Uterus (tissue), 4 donors: ENCODE data around the gene CHMP5. TPM values are rescaled to one million over a fixed set of nuclear protein-coding genes. Genes with fewer than 3 reads are reported as not detected.
"Not testable (repeated sequence)": the region's sequence is repeated elsewhere in the genome, so short reads cannot be mapped to it uniquely, and the experiment has no call there.

Experiments
- DNase-seq, 2 donors: peaks; one replicate each; pipeline ENCODE4 v3.0.0-alpha.2; 2019 to 2020
- H3K27ac ChIP-seq, 2 donors: fragments of 200-600 bp; sonication (generic); 1 replicate in 1 of 2; 2 replicates in 1 of 2; pipeline ENCODE4 v1.5.1; 2016 to 2018
- H3K27me3 ChIP-seq, 2 donors: fragments of 200-600 bp; sonication (generic); one replicate each; pipeline ENCODE4 v1.5.1; 2018 to 2019; ENCODE audit warnings: control low read depth in 1 of 2
- H3K36me3 ChIP-seq, 2 donors: fragments of 200-600 bp; sonication (generic); one replicate each; pipeline ENCODE4 v1.5.1; 2019; ENCODE audit warnings: control low read depth in 1 of 2
- H3K4me1 ChIP-seq, 2 donors: fragments of 200-600 bp; sonication (generic); one replicate each; pipeline ENCODE4 v1.5.1; 2018 to 2019; ENCODE audit warnings: control low read depth in 1 of 2
- H3K4me3 ChIP-seq, 2 donors: fragments of 200-600 bp; sonication (generic); 1 replicate in 1 of 2; 2 replicates in 1 of 2; pipeline ENCODE4 v1.5.1; 2018 to 2019; ENCODE audit warnings: mild to moderate bottlenecking in 1 of 2
- H3K9me3 ChIP-seq, 2 donors: fragments of 200-600 bp; sonication (generic); one replicate each; pipeline ENCODE4 v1.5.1; 2019; ENCODE audit warnings: control low read depth in 1 of 2
- POLR2A ChIP-seq, 2 donors: fragments of 450-650 bp; IDR thresholded peaks; one replicate each; pipeline ENCODE4 v1.6.1; 2016; ENCODE audit warnings: antibody characterized with exemption in 2 of 2, mild to moderate bottlenecking in 1 of 2, moderate library complexity in 1 of 2
- intact Hi-C: fragments of 100-400 bp; cut with DNase I; formaldehyde crosslinking; loops from one replicate; pipeline ENCODE4 v1.15.1; 2023; ENCODE audit warnings: low total_unique reads
- total RNA-seq, 4 donors: library from RNA; depleted of rRNA in 3 of 4; stranded (reverse); fragments of >200 nt in 3 of 4; gene quantifications; one replicate each; pipeline versions ENCODE4 v1.1.0 to v1.2.4, GENCODE V29; 2014 to 2023
- TF ChIP-seq, protein P1 (sequence below), 4 experiments: fragments of 200-600 bp in 2 of 4; fragments of 450-650 bp in 2 of 4; sonication (generic) in 2 of 4; IDR thresholded peaks; one replicate each; pipeline ENCODE4 v1.5.1; 2016 to 2019; ENCODE audit warnings: antibody characterized with exemption in 4 of 4, mild to moderate bottlenecking in 2 of 4, moderate library complexity in 1 of 4
- donor health status: DM: yes; HTN: yes; CAD: no.

The CHMP5 gene
- total RNA-seq, 4 donors from 2014 or later = 53.5 to 91.7 (median 61.7) TPM

DNA sequence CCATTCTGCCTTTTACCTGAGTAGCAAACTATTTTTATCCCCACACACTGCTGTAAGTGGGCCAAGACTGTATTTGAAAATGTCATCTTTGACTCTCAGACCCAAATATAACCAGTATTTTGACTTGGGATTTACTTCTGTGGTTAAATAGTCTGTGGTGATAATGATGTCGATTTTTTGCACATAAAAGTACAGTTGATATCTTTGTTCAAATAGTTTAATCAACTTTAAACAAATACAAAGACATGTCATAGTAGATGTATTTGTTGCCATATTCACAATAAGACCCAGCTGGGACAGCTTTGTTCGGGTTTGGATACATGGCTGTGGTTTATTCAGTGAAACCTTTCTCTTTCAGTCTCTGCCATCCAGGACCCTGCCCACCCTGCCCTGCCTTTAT, 45.9 kb downstream of the CHMP5 start:
- TF ChIP-seq POLR2A (IDR thresholded peaks at IDR 0.05) = no peak
- TF ChIP-seq, protein P1, sequence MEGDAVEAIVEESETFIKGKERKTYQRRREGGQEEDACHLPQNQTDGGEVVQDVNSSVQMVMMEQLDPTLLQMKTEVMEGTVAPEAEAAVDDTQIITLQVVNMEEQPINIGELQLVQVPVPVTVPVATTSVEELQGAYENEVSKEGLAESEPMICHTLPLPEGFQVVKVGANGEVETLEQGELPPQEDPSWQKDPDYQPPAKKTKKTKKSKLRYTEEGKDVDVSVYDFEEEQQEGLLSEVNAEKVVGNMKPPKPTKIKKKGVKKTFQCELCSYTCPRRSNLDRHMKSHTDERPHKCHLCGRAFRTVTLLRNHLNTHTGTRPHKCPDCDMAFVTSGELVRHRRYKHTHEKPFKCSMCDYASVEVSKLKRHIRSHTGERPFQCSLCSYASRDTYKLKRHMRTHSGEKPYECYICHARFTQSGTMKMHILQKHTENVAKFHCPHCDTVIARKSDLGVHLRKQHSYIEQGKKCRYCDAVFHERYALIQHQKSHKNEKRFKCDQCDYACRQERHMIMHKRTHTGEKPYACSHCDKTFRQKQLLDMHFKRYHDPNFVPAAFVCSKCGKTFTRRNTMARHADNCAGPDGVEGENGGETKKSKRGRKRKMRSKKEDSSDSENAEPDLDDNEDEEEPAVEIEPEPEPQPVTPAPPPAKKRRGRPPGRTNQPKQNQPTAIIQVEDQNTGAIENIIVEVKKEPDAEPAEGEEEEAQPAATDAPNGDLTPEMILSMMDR (IDR thresholded peaks at IDR 0.05) = no peak
- H3K9me3 ChIP-seq = no peaks in the 10 kb centered on the region
- intact Hi-C loops = no loop called here
- H3K27ac ChIP-seq = no peak overlapping the region
- H3K27me3 ChIP-seq = no peaks in the 10 kb centered on the region
- DNase-seq = no peak
- no peaks in the 10 kb centered on the region for H3K4me1 ChIP-seq
- H3K36me3 ChIP-seq = no peaks in the 10 kb centered on the region
- no peak overlapping the region for H3K4me3 ChIP-seq

DNA sequence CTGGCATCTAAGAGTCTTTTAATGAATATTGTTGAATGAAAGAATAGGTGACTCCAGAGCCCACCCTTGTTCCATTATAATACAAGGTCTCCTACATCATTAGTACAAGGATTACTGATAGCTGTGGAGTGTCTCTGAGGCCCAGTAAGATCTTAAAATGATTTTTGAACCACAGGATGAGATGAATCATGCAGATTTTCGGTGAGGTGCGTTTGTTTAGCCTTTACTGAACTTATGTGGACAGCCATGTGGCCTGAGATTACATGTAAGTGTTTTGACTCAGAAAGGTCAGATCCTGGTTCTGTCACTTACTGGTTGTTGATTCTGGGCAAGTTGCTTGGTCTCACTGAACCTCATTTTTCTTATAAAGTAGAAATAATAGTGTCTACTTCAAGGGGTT, 47.1 kb downstream of the CHMP5 start:
- Histone ChIP-seq H3K9me3 (no peaks in the 10 kb centered on the region), H3K27ac (no peak overlapping the region), H3K4me3 (no peak overlapping the region), H3K36me3 (no peaks in the 10 kb centered on the region), H3K4me1 (no peaks in the 10 kb centered on the region), H3K27me3 (no peaks in the 10 kb centered on the region)
- DNase-seq = no peak
- intact Hi-C loops = no loop called here
- TF ChIP-seq, protein P1 (IDR thresholded peaks at IDR 0.05) = no peak
- no peak for TF ChIP-seq POLR2A (IDR thresholded peaks at IDR 0.05)

DNA sequence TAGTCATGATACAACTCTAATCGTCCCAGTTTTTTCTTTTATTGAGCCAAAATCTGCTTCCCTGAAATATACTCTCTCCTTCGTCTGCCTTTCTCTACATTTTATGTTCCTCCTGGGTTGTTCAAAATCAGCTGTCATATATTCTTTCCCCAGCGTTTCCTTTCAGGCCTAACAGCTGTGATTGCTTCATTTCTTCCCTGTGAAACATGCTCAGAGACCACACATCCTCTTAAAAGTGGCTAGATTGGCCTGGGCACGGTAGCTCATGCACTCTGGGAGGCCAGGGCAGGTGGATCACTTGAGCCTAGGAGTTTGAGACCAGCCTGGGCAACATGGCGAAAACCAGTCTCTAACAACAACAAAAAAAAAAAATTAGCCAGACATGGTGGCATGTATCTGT, 50.5 kb downstream of the CHMP5 start:
- intact Hi-C loops = no loop called here
- Histone ChIP-seq H3K27ac (no peak overlapping the region), H3K36me3 (no peaks in the 10 kb centered on the region), H3K9me3 (no peaks in the 10 kb centered on the region), H3K4me3 (no peak overlapping the region), H3K4me1 (no peaks in the 10 kb centered on the region), H3K27me3 (no peaks in the 10 kb centered on the region)
- TF ChIP-seq, protein P1 (IDR thresholded peaks at IDR 0.05) = no peak
- TF ChIP-seq POLR2A (IDR thresholded peaks at IDR 0.05) = no peak
- no peak for DNase-seq

DNA sequence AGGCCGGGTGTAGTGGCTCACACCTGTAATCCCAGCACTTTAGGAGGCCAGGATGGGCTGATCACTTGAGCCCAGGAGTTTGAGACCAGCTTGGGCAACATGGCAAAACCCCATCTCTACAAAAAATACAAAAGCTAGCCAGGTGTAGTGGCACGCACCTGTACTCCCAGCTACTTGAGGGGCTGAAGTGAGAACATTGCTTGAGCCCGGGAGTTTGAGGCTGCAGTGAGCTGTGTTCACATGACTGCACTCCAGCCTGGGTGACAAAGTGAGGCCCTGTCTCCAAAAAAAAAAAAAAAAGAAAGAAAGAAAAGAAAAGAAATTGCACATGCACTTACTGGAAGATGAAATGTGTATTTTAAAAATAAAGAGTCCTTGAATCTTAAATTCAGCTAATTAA, 52.3 kb downstream of the CHMP5 start:
- H3K4me1 ChIP-seq, H3K27me3 ChIP-seq, H3K9me3 ChIP-seq, intact Hi-C loops, H3K4me3 ChIP-seq, H3K36me3 ChIP-seq, H3K27ac ChIP-seq, DNase-seq: not testable (repeated sequence)

DNA sequence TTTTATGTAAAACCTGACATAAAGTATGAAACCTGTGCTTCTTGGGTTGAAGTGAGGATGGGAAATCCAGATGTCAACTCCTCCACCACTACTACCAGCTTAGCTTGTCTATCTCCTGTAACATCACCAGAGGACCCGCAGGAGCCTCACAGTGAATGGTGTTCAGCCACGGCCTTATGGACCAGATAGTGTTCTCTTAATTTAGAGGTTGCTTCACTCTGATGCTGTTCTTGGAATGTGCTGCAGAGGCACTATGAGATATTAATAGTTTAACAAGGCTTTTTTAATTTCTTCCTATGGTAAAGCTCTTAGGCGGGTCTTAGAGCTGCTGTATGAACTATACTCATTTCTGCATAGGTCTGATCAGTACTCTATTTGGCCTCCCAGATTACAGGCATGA, 53.4 kb downstream of the CHMP5 start:
- H3K4me1 ChIP-seq = no peaks in the 10 kb centered on the region
- H3K27ac ChIP-seq = no peak overlapping the region
- no peaks in the 10 kb centered on the region for H3K36me3 ChIP-seq
- no peak overlapping the region for H3K4me3 ChIP-seq
- no peaks in the 10 kb centered on the region for H3K27me3 ChIP-seq
- TF ChIP-seq, protein P1 (IDR thresholded peaks at IDR 0.05) = no peak
- no peak for TF ChIP-seq POLR2A (IDR thresholded peaks at IDR 0.05)
- no peaks in the 10 kb centered on the region for H3K9me3 ChIP-seq
- intact Hi-C loops = no loop called here
- no peak for DNase-seq

DNA sequence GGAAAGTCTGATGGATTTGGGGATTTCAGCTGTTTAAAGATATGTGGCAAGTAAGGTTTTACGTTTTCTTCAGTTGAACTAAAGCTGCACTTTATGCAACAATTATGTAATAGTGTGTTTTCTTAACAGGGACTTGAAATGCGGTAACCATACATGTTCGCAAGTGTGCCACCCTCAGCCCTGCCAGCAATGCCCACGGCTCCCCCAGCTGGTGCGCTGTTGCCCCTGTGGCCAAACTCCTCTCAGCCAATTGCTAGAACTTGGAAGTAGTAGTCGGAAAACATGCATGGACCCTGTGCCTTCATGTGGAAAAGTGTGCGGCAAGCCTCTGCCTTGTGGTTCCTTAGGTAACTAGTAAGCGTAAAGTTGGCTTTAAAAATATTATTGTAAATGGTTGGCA, 53.9 kb downstream of the CHMP5 start:
- no peak for DNase-seq
- H3K9me3 ChIP-seq = no peaks in the 10 kb centered on the region
- H3K27ac ChIP-seq = no peak overlapping the region
- H3K36me3 ChIP-seq = no peaks in the 10 kb centered on the region
- intact Hi-C loops = no loop called here
- no peak overlapping the region for H3K4me3 ChIP-seq
- H3K27me3 ChIP-seq = no peaks in the 10 kb centered on the region
- H3K4me1 ChIP-seq = no peaks in the 10 kb centered on the region
- TF ChIP-seq POLR2A (IDR thresholded peaks at IDR 0.05) = no peak
- TF ChIP-seq, protein P1 (IDR thresholded peaks at IDR 0.05) = no peak
